HG02885 (cell line): ENCODE measurements around the gene NELL1.

Source experiments
- ATAC-seq: cut with Tn5 transposase; IDR thresholded peaks from one replicate; pipeline ENCODE4 v1.9.1; 2021; ENCODE audit warnings: mild to moderate bottlenecking; ENCODE audit not compliant: unreplicated experiment, poor library complexity

Gene NELL1

DNA sequence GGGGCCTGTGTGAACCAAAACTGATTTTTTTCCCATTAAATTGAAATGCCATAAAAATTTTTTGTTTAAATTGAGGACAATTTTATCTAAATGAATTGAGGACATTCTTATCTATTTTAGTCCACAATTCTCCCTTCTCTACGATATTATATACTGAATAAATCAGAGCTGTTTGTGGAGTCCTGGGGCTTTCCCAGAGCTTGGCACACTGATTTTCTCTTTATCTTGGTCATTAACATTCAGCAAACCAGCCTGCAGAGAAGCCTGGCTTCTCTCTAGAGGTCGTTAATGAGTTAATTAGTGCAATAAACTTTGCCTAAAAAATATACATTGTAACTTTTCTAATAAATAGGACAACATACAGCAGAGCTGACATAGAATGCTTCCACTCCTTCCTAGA, 615.7 kb downstream of the NELL1 start:
- ATAC-seq, result no peak

DNA sequence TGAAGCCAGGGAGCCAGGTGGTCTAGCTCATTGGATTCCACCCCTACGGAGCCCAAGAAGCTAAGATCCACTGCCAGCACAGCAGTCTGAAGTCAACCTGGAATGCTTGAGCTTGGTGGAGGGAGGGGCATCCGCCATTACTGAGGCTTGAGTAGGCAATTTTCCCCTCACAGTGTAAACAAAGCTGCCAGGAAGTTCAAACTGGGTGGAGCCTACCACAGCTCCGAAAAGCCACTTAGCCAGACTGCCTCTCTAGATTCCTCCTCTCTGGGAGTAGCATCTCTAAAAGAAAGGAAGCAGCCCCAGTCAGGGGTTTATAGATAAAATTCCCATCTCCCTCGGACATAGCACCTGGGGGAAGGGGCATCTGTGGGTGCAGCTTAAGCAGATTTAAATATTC, 620.3 kb downstream of the NELL1 start:
- no peak for ATAC-seq

- no peak for ATAC-seq
Measured at GRCh38 chr11:21295508-21295907, 626.1 kb downstream of the NELL1 start.

GRCh38 chr11:21301981-21302380, 632.6 kb downstream of the NELL1 start:
- ATAC-seq, result no peak

GRCh38 chr11:21306739-21307358, 637.5 kb downstream of the NELL1 start:
- ATAC-seq, result no peak

GRCh38 chr11:21307874-21308273, 638.5 kb downstream of the NELL1 start:
- no peak for ATAC-seq

GRCh38 chr11:21316591-21316990, 647.2 kb downstream of the NELL1 start:
- ATAC-seq, result no peak

DNA sequence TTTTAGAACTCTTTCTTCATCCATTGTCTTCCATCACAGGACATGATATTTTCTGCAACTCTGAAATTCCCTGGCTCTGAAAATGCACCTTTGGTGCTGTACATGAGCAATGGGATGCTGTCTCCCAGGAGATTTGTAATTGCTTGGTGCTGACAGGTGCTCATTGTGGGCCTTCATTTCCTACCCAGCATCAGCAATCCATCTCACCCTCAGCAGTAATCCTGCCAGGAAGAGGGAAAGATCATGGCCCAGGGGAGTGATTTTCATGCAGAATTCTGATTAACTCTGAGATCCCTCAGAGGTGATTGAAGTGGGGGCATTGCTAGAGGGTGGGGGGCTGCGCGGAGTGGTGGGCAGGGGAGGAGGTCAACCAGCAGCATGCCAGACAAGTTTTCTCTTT, 651.7 kb downstream of the NELL1 start:
- ATAC-seq, result no peak

DNA sequence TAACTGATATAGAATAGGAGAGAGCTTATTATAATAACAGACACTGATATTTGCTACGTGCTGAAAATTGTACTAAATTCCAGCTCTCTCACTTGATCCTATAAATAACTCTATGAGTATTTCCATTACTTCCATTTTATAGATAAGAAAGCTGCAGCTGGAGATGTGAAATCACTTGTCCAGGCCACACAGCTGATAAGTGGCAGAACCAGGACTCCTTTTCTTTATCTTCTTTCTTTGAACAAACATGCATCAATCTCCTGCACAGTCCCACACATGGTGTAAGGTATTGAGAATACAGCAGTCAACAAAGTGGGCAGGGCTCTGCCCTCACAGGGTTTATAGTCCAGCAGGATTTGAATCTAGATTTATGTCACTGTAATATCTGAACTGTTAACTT, 652.1 kb downstream of the NELL1 start:
- ATAC-seq, result no peak

DNA sequence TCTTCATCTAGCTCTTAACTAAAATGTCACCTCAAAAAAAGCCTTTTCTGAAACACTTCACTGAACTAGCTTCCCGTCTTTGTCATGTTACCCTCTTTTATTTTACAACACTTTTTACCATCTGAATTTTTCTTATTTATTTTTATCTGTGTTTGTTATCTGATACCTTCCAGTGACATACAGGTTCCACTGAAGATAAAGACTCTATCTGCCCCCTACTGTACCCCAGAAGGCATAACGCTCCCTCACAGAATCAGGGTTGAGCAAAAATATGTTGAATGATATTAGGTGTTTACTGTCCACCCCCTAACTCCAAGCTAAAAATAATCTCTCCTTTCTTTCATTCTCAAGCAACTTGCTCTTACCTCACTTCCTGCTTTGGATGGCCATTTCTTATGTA, 654.2 kb downstream of the NELL1 start:
- ATAC-seq, result no peak

DNA sequence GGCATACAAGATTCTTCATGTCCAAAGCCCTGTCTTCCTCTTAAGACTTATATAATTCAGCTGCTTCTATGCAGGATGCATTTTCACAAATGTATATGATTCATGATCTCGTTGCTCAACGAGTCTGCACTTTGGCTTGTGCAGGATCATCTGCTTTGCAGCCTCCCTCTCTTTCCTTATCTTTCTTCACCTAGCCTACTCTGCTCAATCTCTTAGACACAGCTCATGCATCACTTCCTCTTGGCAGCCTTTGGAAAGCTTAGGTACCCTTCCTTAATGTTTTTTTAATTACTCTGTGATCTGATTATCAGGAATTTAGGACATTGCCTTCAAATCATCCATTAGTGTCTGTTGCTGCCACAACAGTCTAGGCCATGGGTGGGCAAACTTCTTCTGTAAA, 673.8 kb downstream of the NELL1 start:
- ATAC-seq, result no peak

GRCh38 chr11:21346361-21346760, 677.0 kb downstream of the NELL1 start:
- no peak for ATAC-seq

GRCh38 chr11:21350613-21351012, 681.2 kb downstream of the NELL1 start:
- ATAC-seq, result no peak

- ATAC-seq, result no peak
Measured at GRCh38 chr11:21353425-21353824, 684.0 kb downstream of the NELL1 start.

- ATAC-seq, result no peak
Measured at GRCh38 chr11:21364866-21365624, 695.7 kb downstream of the NELL1 start.

DNA sequence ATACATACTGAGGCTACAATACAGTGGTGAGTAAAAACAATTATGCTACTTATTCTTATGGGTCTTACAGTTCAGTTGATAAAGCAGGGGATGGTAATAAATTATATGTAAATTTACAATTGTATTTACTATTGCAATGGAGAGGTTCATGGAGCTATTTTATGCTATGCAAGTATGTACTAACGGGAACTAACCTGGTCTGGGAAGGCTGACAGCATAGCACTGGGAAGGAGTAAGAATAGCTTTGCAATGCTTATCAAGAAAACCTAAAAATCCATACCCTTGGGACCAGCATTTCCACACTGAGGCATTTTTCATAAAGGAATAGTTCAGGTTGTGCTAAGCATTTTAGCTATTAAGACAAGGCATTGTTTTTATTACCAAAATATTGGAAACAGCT, 700.6 kb downstream of the NELL1 start:
- no peak for ATAC-seq

- ATAC-seq, result no peak
Measured at GRCh38 chr11:21371044-21371443, 701.7 kb downstream of the NELL1 start.

DNA sequence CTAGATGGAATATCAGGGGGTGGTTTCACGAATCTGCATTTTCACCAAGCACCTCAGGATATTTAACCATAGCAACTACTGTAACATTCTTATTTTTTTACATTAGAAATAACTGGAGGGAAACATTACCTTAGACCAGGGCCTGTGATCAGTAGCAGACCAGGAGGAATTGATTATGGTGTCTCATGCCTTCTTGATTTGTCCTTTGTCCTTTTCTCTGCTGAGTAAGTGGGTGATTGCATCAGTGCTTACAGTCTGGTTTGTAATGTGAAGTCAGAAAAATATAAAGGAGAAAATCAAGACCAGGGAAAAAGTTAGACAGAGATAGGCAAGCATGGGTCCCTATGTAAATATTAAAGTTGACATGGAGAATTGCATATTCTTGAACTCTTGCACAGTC, 703.3 kb downstream of the NELL1 start:
- ATAC-seq, result no peak

DNA sequence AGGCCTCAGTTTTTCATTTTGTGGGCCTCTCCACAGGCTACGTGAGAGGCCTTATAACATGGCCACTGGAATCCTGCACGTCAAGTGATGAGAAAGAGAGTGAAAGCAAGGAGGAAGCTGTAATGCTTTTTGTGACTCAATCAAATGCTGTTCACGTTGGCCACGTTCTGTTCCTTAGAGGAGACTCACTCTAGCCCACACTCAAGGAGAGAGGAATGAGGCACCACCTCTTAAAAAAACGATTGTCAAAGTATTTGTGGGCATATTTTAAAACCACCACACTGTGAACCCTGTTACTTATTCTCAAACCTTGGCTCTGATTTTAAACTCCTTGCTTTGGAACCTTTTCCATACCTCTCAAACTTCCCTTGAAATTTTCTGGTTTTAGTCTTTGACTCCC, 705.0 kb downstream of the NELL1 start:
- no peak for ATAC-seq

GRCh38 chr11:21385669-21386440, 716.5 kb downstream of the NELL1 start:
- no peak for ATAC-seq

DNA sequence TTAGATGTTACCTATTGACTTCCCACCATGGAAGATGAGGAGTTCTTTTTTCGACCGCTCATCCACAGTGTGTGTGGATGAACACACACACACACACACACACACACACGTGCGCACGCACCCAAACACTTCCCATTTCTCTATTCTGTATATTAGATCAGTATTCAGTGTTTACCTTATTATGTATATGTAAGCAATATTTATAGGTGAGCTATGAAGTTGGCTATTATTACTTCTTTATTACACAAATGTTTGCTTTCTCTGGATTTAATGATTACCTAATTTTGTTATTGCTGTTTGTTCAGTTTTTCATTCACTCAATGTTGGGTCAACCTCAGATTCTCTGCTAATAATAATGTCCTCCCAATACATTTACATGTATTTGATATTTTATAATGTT, 721.0 kb downstream of the NELL1 start:
- no peak for ATAC-seq
